Measurements from ENCODE around the gene HPCAL4. TPM values are rescaled to one million over a fixed set of nuclear protein-coding genes. Genes with fewer than 3 reads are reported as not detected.

Gene HPCAL4
- polyA plus RNA-seq, 12 donors, result 0.57 to 2.5 (median 1.6) TPM; not detected in 2

Other genes with a start within 250 kb of the HPCAL4 start
- gene BMP8A, start 199.8 kb downstream of the HPCAL4 start, polyA plus RNA-seq (ENCODE audit: insufficient read length in 12 of 12), result under 1 TPM in 9 of 12 donors, not detected in 3; 0.16 to 0.72 (median 0.49) TPM
- 1,000 to 10,000 TPM in 1 of 12 donors, 100 to 1,000 TPM in 11; 266 to 1,105 (median 416) TPM for gene PABPC4, start 114.6 kb downstream of the HPCAL4 start, polyA plus RNA-seq (ENCODE audit: insufficient read length in 12 of 12)
- 10 to 100 TPM in 11 of 12 donors, not detected in 1; 32.9 to 63.6 (median 51.9) TPM for gene HEYL, start 51.8 kb downstream of the HPCAL4 start, polyA plus RNA-seq (ENCODE audit: insufficient read length in 12 of 12)
- gene NT5C1A, start 19.3 kb downstream of the HPCAL4 start, polyA plus RNA-seq (ENCODE audit: insufficient read length in 12 of 12), result 10 to 100 TPM in 1 of 12 donors, 1 to 10 TPM in 9, not detected in 2; 2.3 to 13.1 (median 6.3) TPM
- gene PPIE, start 47.4 kb upstream of the HPCAL4 start, polyA plus RNA-seq (ENCODE audit: insufficient read length in 12 of 12), result 10 to 100 TPM in 11 of 12 donors, not detected in 1; 23.2 to 47.3 (median 40.8) TPM
- gene OXCT2, start 79.9 kb upstream of the HPCAL4 start, polyA plus RNA-seq (ENCODE audit: insufficient read length in 12 of 12), result under 1 TPM in 7 of 12 donors, not detected in 5; 0.09 to 0.66 (median 0.21) TPM
- gene BMP8B, start 97.4 kb upstream of the HPCAL4 start, polyA plus RNA-seq (ENCODE audit: insufficient read length in 12 of 12), result 1 to 10 TPM in 10 of 12 donors, not detected in 2; 1.0 to 2.6 (median 1.2) TPM
- gene TRIT1, start 192.1 kb upstream of the HPCAL4 start, polyA plus RNA-seq (ENCODE audit: insufficient read length in 12 of 12), result 10 to 100 TPM in 11 of 12 donors, not detected in 1; 11.8 to 31.5 (median 16.0) TPM
- 10 to 100 TPM in 2 of 12 donors, 1 to 10 TPM in 8, not detected in 2; 1.6 to 25.4 (median 3.5) TPM for gene MYCL, start 210.5 kb upstream of the HPCAL4 start, polyA plus RNA-seq (ENCODE audit: insufficient read length in 12 of 12)